Caco-2 (cell line): ENCODE data around the gene TOR4A. TPM values are rescaled to one million over a fixed set of nuclear protein-coding genes. Genes with fewer than 3 reads are reported as not detected.

Experiments
- BruUV-seq: library from RNA; stranded (reverse); fragments of 400-500 nt; replicated peaks from 2 replicates; lab custom pipeline; 2021; lab: Mats Ljungman, UMichigan
- CTCF ChIA-PET: fragments of 300-600 bp; sonication (Branson Sonifier 250); formaldehyde crosslinking; loops from one replicate; lab custom pipeline; 2022; ENCODE audit warnings: antibody characterized with exemption; lab: Charles Lee
- POLR2A ChIA-PET: fragments of 300-600 bp; sonication (Branson Sonifier 250); formaldehyde crosslinking; loops from one replicate; lab custom pipeline; 2022; ENCODE audit warnings: antibody characterized with exemption; lab: Charles Lee
- DNase-seq, 2 experiments: peaks; one replicate each; pipeline versions ENCODE4 v3.0.0 to v3.0.0-alpha.2; 2020 to 2022
- H3K27me3 ChIP-seq: replicated peaks from 2 replicates; pipeline ENCODE4 v1.6.0; 2011; ENCODE audit warnings: low read length; ENCODE audit not compliant: control insufficient read depth, insufficient read depth
- H3K36me3 ChIP-seq: 2 replicates; pipeline ENCODE4 v1.5.1; 2011; ENCODE audit warnings: low read length; ENCODE audit not compliant: control insufficient read depth, insufficient read depth
- H3K4me1 ChIP-seq: fragments of 250-450 bp; sonication (Bioruptor Pico); 2 replicates; pipeline ENCODE4 v1.5.1; 2020; ENCODE audit warnings: mild to moderate bottlenecking
- H3K4me3 ChIP-seq: 2 replicates; pipeline ENCODE4 v1.5.1; 2011; ENCODE audit warnings: low read depth, mild to moderate bottlenecking, control low read depth, low read length
- H3K9me3 ChIP-seq: fragments of 250-450 bp; sonication (Bioruptor Pico); 2 replicates; pipeline ENCODE4 v1.5.1; 2020; ENCODE audit warnings: mild to moderate bottlenecking, moderate library complexity
- H3K27ac Mint-ChIP-seq: one replicate; pipeline ENCODE4 v1.8.0; 2022; ENCODE audit warnings: mixed read lengths; ENCODE audit not compliant: unreplicated experiment
- H3K27me3 Mint-ChIP-seq: one replicate; pipeline ENCODE4 v1.8.0; 2022; ENCODE audit warnings: mixed read lengths; ENCODE audit not compliant: insufficient read depth, unreplicated experiment
- H3K36me3 Mint-ChIP-seq: one replicate; pipeline ENCODE4 v1.8.0; 2022; ENCODE audit warnings: mild to moderate bottlenecking, mixed read lengths; ENCODE audit not compliant: insufficient read depth, unreplicated experiment
- H3K4me1 Mint-ChIP-seq: one replicate; pipeline ENCODE4 v1.8.0; 2022; ENCODE audit warnings: low read depth, mixed read lengths; ENCODE audit not compliant: unreplicated experiment
- H3K4me3 Mint-ChIP-seq: one replicate; pipeline ENCODE4 v1.8.0; 2022; ENCODE audit warnings: mild to moderate bottlenecking, moderate library complexity, mixed read lengths; ENCODE audit not compliant: unreplicated experiment
- H3K9me3 Mint-ChIP-seq: one replicate; pipeline ENCODE4 v1.8.0; 2022; ENCODE audit warnings: mixed read lengths; ENCODE audit not compliant: unreplicated experiment
- intact Hi-C: fragments of 100-400 bp; cut with micrococcal nuclease; formaldehyde crosslinking; loops from one replicate; pipeline ENCODE4 v1.10.0; 2022; ENCODE audit not compliant: unreplicated experiment
- total RNA-seq: library from RNA; stranded (reverse); gene quantifications from 2 replicates; pipeline ENCODE4 v1.2.3, GENCODE V29; 2022
- TF ChIP-seq, protein P1 (sequence below), 2 experiments: fragments of 200-600 bp in 1 of 2; IDR thresholded peaks; 1 replicate in 1 of 2; 2 replicates in 1 of 2; pipeline versions ENCODE4 v1.5.1 to v1.8.0; 2011 to 2022; ENCODE audit warnings: antibody characterized with exemption in 1 of 2, control low read depth in 1 of 2, inconsistent platforms in 1 of 2, low read depth in 1 of 2, low read length in 1 of 2, mild to moderate bottlenecking in 1 of 2, moderate library complexity in 1 of 2; ENCODE audit not compliant: insufficient read depth in 1 of 2, severe bottlenecking in 1 of 2, unreplicated experiment in 1 of 2

The TOR4A gene
- total RNA-seq, 1 experiment from 2014 or later = 1.8 TPM

DNA sequence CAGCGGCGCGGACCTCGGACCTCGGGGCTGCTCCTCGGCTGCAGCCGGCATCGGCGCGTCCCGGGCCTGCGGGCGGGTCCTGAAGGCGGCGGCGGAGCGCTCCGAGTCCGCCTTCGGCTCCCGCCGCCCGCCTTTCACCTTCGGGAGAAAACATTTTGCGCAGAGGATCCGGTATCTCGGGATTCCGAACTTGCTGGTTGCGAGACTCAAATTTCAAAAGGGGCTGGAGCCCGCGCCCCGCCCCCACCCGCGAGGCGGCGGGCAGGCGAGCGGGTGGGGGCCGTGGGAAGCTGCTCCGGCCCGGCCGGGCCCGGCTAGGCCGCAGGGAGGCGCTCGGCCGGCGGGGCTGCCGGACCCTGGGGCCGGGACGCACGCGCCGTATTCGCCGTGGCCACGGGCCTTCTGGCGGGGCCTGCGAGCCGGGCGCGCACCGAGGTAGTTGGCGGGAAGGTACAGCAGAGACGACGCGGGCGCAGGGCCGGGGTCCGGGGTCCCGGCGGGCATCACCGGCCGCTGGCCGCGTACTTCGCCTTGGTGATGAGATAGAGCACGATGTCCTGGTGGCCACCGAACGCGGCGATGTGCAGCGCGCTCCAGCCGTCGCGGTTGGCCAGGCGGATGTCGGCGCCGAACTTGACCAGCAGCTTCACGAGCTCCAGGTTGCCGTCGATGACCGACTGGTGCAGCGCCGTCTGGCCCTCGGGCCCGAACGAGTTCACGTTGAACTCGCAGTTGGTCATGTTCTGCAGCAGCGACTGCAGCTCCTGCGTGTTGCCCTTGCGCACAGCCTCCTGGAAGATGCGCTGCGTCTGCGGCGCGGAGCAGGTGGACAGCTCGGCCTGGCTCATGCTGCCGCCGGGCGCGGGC lies 23.8 kb downstream of the TOR4A start:
- POLR2A ChIA-PET = interaction anchor here (1.0 to 1.8 kb wide), 9 partner anchors 8 to 215 kb away, joined by 3 to 40 read pairs (median 8); partner anchors contain the start of genes ENTPD8, EXD3, MAN1B1 and NOXA1
- H3K36me3 ChIP-seq = no peaks in the 10 kb centered on the region
- H3K27me3 Mint-ChIP-seq = no peaks in the 10 kb centered on the region
- intact Hi-C loops = loop anchor here (5.0 kb wide), 1 partner anchor 121 kb away; the partner anchor contains the start of genes EXD3 and NOXA1
- peaks cover 33% of the 10 kb centered on the region for H3K36me3 Mint-ChIP-seq
- no peaks in the 10 kb centered on the region for H3K9me3 ChIP-seq
- TF ChIP-seq, protein P1, sequence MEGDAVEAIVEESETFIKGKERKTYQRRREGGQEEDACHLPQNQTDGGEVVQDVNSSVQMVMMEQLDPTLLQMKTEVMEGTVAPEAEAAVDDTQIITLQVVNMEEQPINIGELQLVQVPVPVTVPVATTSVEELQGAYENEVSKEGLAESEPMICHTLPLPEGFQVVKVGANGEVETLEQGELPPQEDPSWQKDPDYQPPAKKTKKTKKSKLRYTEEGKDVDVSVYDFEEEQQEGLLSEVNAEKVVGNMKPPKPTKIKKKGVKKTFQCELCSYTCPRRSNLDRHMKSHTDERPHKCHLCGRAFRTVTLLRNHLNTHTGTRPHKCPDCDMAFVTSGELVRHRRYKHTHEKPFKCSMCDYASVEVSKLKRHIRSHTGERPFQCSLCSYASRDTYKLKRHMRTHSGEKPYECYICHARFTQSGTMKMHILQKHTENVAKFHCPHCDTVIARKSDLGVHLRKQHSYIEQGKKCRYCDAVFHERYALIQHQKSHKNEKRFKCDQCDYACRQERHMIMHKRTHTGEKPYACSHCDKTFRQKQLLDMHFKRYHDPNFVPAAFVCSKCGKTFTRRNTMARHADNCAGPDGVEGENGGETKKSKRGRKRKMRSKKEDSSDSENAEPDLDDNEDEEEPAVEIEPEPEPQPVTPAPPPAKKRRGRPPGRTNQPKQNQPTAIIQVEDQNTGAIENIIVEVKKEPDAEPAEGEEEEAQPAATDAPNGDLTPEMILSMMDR (IDR thresholded peaks at IDR 0.05; ENCODE audit: insufficient read depth in 1 of 2, low read depth in 1 of 2, low read length in 1 of 2, severe bottlenecking in 1 of 2, unreplicated experiment in 1 of 2) = peak in 1 of 2 experiments; percentile 14
- H3K27me3 ChIP-seq = no peaks in the 10 kb centered on the region
- peak overlapping the region; percentile 99 for H3K4me3 ChIP-seq
- H3K4me3 Mint-ChIP-seq = peak overlapping the region; percentile 90
- CTCF ChIA-PET = interaction anchor here (0.6 to 2.0 kb wide), 18 partner anchors 8 to 251 kb away, joined by 3 to 18 read pairs (median 6); partner anchors contain the start of genes ENTPD8, EXD3, MRPL41 and NOXA1
- H3K4me1 Mint-ChIP-seq = peaks cover 6% of the 10 kb centered on the region
- peaks cover 15% of the 10 kb centered on the region for H3K4me1 ChIP-seq
- no TSS peak for BruUV-seq
- H3K9me3 Mint-ChIP-seq = no peaks in the 10 kb centered on the region
- H3K27ac Mint-ChIP-seq = peak overlapping the region; percentile 84
- peak; percentile 76 to 79 for DNase-seq

DNA sequence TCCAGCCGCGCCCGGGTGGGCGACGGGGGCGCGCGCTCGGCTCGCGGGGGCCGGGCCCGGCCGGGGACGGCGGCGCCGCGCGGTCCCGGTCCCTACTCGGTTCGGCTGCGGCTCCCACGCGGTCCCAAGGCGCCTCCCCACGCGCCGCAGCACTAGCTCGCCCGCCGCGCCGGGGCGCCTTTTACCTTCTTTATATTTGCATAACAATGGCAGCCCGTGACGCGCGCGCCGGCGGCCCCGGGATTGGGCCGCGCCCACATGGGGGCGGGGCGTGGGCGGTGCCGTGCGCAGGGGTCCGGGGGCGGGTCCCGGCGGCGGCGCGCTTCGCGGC lies 24.6 kb downstream of the TOR4A start, which contains the start of gene NRARP:
TSS of gene NRARP (minus strand) at position 154 of the 331 bp plus-strand sequence. CDS start 343 bp downstream, outside the sequence.
- H3K27ac Mint-ChIP-seq = peak within 1 kb of the TSS; percentile 84
- Histone ChIP-seq H3K27me3 (no peaks in the 10 kb centered on the region), H3K9me3 (no peaks in the 10 kb centered on the region), H3K4me1 (peaks cover 13% of the 10 kb centered on the region; the same call in 1 of the 2 replicates), H3K36me3 (no peaks in the 10 kb centered on the region), H3K4me3 (peak within 1 kb of the TSS; percentile 99)
- CTCF ChIA-PET = interaction anchor here (0.6 to 2.0 kb wide), 19 partner anchors 9 to 278 kb away, joined by 3 to 18 read pairs (median 6); partner anchors contain the start of genes ENTPD8, EXD3, MRPL41 and NOXA1
- TF ChIP-seq, protein P1 (IDR thresholded peaks at IDR 0.05; ENCODE audit: insufficient read depth in 1 of 2, low read depth in 1 of 2, low read length in 1 of 2, severe bottlenecking in 1 of 2, unreplicated experiment in 1 of 2) = no peak
- BruUV-seq = no TSS peak
- POLR2A ChIA-PET = interaction anchor here (0.5 to 1.8 kb wide), 13 partner anchors 9 to 455 kb away, joined by 3 to 40 read pairs (median 6); partner anchors contain the start of genes ENTPD8, EXD3, MAN1B1 and NOXA1
- H3K9me3 Mint-ChIP-seq = no peaks in the 10 kb centered on the region
- peak; percentile 92 to 96 for DNase-seq
- H3K4me3 Mint-ChIP-seq = peak within 1 kb of the TSS; percentile 90
- no peaks in the 10 kb centered on the region for H3K27me3 Mint-ChIP-seq
- intact Hi-C loops = loop anchor here (5.0 kb wide), 1 partner anchor 120 kb away; the partner anchor contains the start of genes EXD3 and NOXA1
- no peaks in the 10 kb centered on the region for H3K4me1 Mint-ChIP-seq
- peaks cover 26% of the 10 kb centered on the region for H3K36me3 Mint-ChIP-seq
